GM04503 (cell line): Measurements from ENCODE around the gene MYLK.
"Not testable (repeated sequence)": the region's sequence is repeated elsewhere in the genome, so short reads cannot be mapped to it uniquely, and the experiment has no call there.

Source experiments
- DNase-seq: peaks from one replicate; pipeline ENCODE4 v3.0.0-alpha.2; 2012; ENCODE audit warnings: low read depth

MYLK gene

DNA sequence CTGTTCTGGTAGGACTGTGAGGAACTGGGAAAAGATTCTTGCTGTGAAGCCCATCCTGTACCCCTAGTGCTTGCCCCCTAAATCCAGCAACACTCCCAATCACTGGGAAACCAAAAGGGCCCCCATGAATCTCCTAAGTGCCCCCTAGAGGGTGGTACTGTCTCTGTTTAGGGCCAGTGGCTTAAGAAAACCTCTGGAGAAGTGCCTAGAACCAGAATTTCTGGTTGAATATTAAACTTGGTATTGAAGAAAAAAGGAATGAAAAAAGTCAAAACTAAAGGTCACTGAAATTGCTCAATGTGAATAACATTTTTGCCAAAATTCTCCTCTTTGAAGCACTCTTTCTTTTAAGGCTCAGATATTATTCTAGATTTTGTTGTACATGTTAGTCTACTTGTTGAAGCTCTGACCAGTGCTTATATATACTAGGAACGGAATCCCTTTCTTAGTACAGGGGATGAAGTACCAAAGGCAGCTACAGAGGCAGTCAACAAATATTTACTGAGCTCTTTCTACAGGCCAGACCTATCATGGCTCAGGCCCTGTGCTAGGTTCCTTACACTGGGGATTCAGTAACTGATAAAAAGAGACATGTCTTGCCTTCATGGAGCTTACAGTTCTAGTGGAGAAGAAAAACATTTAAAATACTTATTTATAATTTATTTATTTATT is 138.8 kb downstream of the MYLK start:
- no peak for DNase-seq

DNA sequence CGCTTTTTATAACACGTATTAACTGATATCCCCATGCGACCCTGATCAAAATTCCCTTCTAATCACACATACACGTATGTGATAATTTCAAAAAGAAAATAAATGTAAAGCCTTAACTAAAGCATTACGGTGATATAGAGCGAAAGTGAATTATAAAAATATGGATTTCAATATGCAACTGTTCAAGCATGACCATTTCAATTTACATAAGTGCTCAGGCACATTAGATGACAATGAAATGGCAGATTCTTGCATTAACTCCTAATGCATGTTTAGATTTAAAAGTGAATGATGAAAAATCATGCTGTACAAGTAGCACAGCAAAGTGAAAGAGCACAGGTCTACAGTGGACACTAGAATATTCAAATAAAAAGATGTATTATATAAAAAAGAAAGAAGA is 140.1 kb downstream of the MYLK start:
- no peak for DNase-seq

- no peak for DNase-seq
These were observed 141.0 kb downstream of the MYLK start for GRCh38 chr3:123743121-123743520.

GRCh38 chr3:123741041-123741511 is 143.1 kb downstream of the MYLK start:
- no peak for DNase-seq

- no peak for DNase-seq
These were observed 143.7 kb downstream of the MYLK start for GRCh38 chr3:123740391-123740822.

DNA sequence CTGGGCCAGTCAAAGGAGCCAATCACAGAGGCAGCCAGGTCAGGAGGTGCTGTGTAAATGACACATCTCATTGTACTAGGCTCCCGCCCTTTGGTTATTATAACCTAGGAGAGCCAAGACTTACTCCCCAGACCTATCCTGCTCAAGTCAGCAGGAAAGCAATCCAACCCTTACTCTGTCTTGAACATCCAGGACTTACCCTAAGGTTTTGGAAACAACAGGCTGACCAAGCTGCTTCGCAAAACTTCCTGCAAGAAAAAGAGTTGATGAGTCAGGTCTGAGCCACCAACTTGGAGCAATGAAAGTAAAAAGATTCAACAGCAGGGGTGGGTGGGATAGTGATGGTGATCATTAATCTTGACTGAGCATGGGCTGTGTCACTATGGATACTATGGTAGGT is 144.4 kb downstream of the MYLK start:
- no peak for DNase-seq

- DNase-seq, result no peak
These were observed 145.0 kb downstream of the MYLK start for GRCh38 chr3:123739106-123739505.

DNA sequence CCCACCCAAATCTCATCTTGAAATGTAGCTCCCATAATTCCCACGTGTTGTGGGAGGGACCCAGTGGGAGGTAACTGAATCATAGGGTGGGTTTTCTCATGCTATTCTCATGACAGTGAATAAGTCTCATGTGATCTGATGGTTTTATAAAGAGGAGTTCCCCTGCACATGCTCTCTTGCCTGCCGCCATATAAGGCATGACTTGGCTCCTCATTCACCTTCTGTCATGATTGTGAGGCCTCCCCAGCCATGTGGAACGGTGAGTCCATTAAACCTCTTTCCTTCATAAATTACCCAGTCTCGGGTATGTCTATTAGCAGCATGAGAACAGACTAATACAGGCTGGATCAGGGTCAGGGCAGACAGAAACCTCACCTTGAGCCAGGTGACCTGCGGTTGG is 145.6 kb downstream of the MYLK start:
- not testable (repeated sequence) for DNase-seq

DNA sequence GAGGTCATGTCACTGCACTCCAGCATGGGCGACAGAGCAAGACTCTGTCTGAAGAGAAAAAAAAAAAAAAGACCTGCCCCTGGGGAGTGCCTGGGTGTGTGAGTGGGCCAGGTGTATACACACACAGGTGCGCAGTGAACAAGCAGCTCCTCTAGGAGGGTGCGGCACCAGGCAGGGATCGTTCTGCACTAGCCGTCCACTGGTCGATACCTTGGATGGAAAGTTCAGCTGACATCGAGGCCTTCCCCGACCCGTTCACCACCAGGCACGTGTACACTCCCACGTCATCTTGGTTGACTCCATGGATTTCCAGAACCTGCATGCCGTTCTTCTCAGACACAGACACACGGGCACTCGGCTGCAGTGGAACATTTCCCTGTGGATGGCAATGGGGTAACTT is 147.0 kb downstream of the MYLK start:
- DNase-seq, result no peak

GRCh38 chr3:123735456-123735855 is 148.7 kb downstream of the MYLK start:
- no peak for DNase-seq

DNA sequence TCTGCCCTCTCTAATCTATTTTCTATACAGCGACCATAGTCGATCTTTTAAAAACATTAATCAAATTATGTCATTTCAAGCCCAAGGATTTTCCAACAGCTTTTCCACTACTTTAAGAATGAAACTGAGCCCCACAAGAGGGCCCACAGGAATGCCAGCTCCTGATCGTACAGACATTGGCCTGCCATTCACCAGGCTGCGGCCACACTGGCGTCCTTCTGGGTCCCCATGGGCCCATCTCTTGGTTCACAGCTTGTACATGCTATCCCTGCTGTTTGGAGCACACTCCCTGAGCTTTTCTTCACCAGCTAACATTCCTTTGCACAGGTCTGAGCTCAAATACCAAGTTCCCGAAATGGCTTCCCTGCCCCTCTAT is 149.6 kb downstream of the MYLK start:
- DNase-seq, result no peak

DNA sequence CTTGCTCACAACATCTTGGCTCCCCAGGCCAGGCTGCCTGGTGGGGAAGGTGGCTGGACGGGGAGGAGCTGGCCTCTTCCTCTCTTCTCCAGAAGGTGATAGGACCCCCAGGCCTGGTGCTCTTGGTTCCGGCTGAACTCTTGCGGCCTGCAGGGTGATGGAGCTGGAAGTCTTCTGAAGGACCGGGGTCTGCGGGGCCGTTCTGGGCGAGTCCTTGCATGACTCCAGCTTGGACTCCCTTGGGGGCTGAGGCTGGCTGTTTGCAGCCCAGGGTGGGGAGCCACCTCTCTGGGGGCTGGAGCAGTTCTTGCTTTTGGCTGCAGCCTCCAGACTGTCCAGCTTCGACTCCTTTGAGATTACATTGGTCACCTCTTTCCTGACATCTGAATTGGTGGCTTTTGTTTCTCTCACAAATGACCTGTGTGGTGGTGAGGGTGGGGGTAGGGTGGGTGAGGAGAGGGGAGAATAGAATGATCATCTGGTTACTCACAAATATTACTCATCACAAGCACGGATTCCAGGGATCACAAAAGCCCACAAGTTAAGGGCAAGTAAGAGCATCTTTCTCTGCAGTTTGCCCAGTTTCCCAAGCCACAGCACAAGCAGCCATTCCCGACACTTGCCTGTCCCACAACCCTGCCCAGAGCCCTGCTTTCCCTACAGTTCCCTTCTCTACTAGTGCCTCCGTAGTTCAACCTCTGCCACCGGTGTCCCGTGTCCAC is 150.2 kb downstream of the MYLK start:
- DNase-seq, result peak; percentile 82

GRCh38 chr3:123733341-123733740 is 150.8 kb downstream of the MYLK start:
- no peak for DNase-seq

- no peak for DNase-seq
These were observed 151.7 kb downstream of the MYLK start for GRCh38 chr3:123732447-123732846.

GRCh38 chr3:123730829-123731228 is 153.3 kb downstream of the MYLK start:
- DNase-seq, result no peak

DNA sequence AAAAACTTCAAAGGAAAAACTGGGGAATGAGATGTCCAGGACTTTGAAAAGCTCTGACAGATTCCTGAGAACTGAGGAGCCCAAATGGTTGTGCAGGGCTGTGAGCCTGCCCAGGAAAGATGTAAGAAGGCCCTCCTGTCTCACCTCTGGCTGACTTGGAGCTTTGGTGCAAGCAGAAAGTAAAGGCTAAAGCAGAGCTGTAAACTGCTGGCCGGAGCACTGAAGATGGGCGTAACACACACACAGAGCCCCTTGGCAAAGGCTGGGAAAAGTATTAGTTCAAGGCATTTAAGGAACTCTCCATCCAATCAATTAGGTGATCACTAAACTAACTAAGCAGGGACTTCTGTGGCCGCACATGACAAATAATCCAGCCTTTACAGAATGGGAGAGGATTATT is 155.1 kb downstream of the MYLK start:
- DNase-seq, result no peak

DNA sequence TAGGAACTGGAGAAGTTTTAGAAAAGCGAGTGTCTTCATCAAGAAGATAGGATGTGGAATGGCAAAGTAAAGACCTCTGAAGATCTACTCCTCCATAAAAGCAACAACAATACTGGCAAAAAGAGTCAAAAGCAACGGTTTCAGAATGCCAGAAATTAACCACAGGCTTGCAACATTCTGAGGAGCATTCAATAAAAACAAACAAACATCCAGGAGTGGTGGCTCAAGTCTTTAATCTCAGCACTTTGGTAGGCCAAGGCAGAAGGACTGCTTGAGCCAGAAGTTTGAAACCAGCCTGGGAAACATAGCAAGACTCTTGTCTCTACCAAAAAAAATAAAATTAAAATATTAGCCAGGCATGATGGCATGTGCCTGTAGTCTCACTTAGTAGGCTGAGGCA is 156.1 kb downstream of the MYLK start:
- peak; percentile 83 for DNase-seq

GRCh38 chr3:123725652-123726400 is 158.3 kb downstream of the MYLK start:
- no peak for DNase-seq

GRCh38 chr3:123724306-123724705 is 159.8 kb downstream of the MYLK start:
- DNase-seq, result no peak

DNA sequence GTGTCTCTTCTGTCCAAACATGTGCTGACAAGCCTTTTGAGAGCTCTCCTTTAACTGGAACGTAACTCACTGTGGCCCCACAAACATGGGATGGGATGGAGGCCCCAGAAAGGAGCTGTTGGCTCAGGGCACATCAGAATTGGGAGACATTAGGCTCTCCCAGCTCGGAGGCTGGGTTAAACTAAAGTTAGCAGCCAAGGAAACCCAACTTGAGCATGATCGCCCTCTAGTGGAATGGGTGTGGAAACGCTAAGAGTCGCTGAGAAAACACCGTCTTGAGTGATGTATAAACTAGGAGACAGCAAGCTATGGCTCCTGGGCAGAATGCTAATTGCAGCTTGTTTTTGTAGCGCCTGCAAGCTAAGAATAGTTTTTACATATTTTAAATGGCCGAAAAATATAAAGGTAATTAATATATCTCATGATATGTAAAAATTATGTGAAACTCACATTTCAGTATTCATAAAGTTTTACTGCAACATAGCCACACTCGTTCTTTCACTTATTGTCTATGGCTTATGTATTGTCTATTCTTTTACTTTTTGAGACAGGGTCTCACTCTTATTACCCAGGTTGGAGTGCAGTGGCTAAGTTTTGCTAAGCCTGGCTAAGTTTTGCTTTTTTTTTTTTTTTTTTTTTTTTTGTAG is 160.5 kb downstream of the MYLK start:
- DNase-seq, result no peak

DNA sequence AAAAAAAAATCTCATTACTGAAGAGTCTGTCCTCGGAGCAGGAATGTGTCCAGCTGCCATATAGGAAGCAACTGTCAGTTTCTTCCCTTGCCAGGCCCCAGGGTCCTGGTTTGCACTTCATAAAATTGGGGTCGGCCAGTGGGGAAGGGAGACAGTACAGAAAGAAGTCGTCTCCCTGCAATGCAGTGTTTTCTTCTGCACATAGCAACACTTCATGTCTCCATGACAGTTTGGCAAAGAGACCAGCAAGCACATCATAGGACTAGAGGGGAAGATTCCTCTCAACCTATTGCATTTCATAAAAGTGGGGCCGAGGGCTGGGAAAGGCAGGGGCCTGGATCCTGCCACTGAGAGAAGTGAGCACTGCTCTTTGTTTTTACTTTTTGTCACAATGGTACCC is 161.1 kb downstream of the MYLK start:
- no peak for DNase-seq

DNA sequence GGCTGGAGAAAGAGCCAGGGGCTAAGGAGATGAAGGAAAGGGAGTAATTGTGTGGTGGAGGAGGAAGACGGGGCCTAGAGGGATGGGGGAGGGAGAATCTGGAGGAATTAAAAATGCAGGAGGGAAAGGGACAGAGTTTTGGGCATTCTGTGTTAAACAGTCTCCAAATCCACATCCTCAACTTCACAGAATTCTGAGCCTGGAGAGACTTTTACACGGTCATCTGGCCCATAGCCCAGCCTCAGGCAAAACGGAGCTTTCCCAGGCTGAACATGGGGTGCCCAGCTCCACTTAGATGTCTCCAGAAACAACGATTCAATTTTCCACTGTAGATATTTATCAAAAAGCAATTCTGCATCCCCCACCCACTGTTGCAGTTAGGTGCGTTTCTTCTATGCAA is 161.7 kb downstream of the MYLK start:
- no peak for DNase-seq

- no peak for DNase-seq
These were observed 162.1 kb downstream of the MYLK start for GRCh38 chr3:123722021-123722420.
